HepG2 (cell line): ENCODE data around the gene UCK2. TPM values are rescaled to one million over a fixed set of nuclear protein-coding genes. Genes with fewer than 3 reads are reported as not detected.

Source experiments
- ATAC-seq: fragments of 200-7000 bp; cut with Tn5 transposase; 3 replicates; pipeline ENCODE4 v1.9.1; 2020; ENCODE audit warnings: mild to moderate bottlenecking, moderate library complexity
- BruUV-seq: library from RNA; stranded (reverse); fragments of 400-500 nt; replicated peaks from 2 replicates; lab custom pipeline; 2021; lab: Mats Ljungman, UMichigan
- CTCF ChIA-PET: fragments of 300-600 bp; formaldehyde crosslinking; extraction: SDS; loops from one replicate; lab custom pipeline; 2021; ENCODE audit warnings: low total read pairs, inconsistent platforms, low intra/inter-chr PET ratio; lab: Yijun Ruan, JAX
- POLR2A ChIA-PET: fragments of 350-600 bp; sonication (Branson Sonifier 250); formaldehyde crosslinking; loops from one replicate; lab custom pipeline; 2020; ENCODE audit warnings: antibody characterized with exemption, inconsistent platforms; lab: Yijun Ruan, JAX
- DNase-seq: peaks from one replicate; pipeline ENCODE4 v3.0.0-alpha.2; 2015; ENCODE audit warnings: low spot score
- FAIRE-seq: peaks from 3 replicates; lab custom pipeline; 2011; peaks lifted over from hg19 to GRCh38; lab: Jason Lieb, UNC
- H2AFZ ChIP-seq: one replicate; pipeline ENCODE4 v1.6.1; 2011; ENCODE audit warnings: low read length, inconsistent platforms
- H3K27ac ChIP-seq: fragments of 300-600 bp; 3 replicates; pipeline ENCODE4 v1.8.0; 2011; ENCODE audit warnings: mixed run types, mild to moderate bottlenecking, mixed read lengths, low read length, inconsistent platforms; ENCODE audit not compliant: insufficient read depth; ENCODE audit errors: extremely low read length
- H3K27me3 ChIP-seq, 2 experiments: fragments of 200-600 bp in 1 of 2; 2 replicates in 1 of 2; 3 replicates in 1 of 2; pipeline versions ENCODE4 v1.6.0 to v1.8.0; 2011; ENCODE audit warnings: low read length in 2 of 2, mild to moderate bottlenecking in 2 of 2, moderate library complexity in 2 of 2, inconsistent platforms in 1 of 2; ENCODE audit not compliant: insufficient read depth in 2 of 2, control insufficient read depth in 1 of 2
- H3K36me3 ChIP-seq, 2 experiments: fragments of 200-600 bp in 1 of 2; replicated peaks in 1 of 2; 2 replicates in 1 of 2; 3 replicates in 1 of 2; pipeline versions ENCODE4 v1.5.1 to v1.8.0; 2011; ENCODE audit warnings: low read length in 2 of 2, inconsistent platforms in 1 of 2; ENCODE audit not compliant: insufficient read depth in 2 of 2, control insufficient read depth in 1 of 2
- H3K4me1 ChIP-seq: 2 replicates; pipeline ENCODE4 v1.5.1; 2012; ENCODE audit warnings: low read length, inconsistent platforms; ENCODE audit not compliant: insufficient read depth
- H3K4me2 ChIP-seq: 2 replicates; pipeline ENCODE4 v1.6.0; 2011; ENCODE audit warnings: low read depth, low read length, inconsistent platforms
- H3K4me3 ChIP-seq, 3 experiments: fragments of 200-600 bp in 1 of 3; sonication (generic), shearing (Covaris generic) in 1 of 3; replicated peaks in 1 of 3; 2 replicates each; pipeline ENCODE4 v1.5.1; 2011 to 2016; ENCODE audit warnings: low read length in 3 of 3, inconsistent platforms in 2 of 3, low read depth in 2 of 3, mild to moderate bottlenecking in 2 of 3, control low read depth in 1 of 3, mixed read lengths in 1 of 3; ENCODE audit not compliant: insufficient read depth in 1 of 3
- H3K79me2 ChIP-seq: one replicate; pipeline ENCODE4 v1.6.1; 2011; ENCODE audit warnings: low read length, inconsistent platforms; ENCODE audit not compliant: insufficient read depth
- H3K9ac ChIP-seq: 2 replicates; pipeline ENCODE4 v1.6.0; 2011; ENCODE audit warnings: mild to moderate bottlenecking, low read depth, low read length, inconsistent platforms; ENCODE audit not compliant: insufficient read depth
- H3K9me3 ChIP-seq: 2 replicates; pipeline ENCODE4 v1.5.1; 2012; ENCODE audit warnings: mild to moderate bottlenecking, low read length
- H4K20me1 ChIP-seq: 2 replicates; pipeline ENCODE4 v1.6.0; 2011; ENCODE audit warnings: inconsistent platforms, mild to moderate bottlenecking, low read length, moderate library complexity; ENCODE audit not compliant: insufficient read depth
- BHLHE40 ChIP-seq: IDR thresholded peaks from 2 replicates; pipeline ENCODE4 v1.6.1; 2011; ENCODE audit warnings: low read length, improper control_type of control experiment
- KLF13 ChIP-seq: sonication (generic); formaldehyde crosslinking; IDR thresholded peaks from 2 replicates; pipeline ENCODE4 v1.4.0; 2020; ENCODE audit warnings: mild to moderate bottlenecking, missing genetic modification reagents
- SOX5 ChIP-seq: IDR thresholded peaks from 2 replicates; pipeline ENCODE4 v1.6.1; 2016; ENCODE audit warnings: borderline replicate concordance
- SP5 ChIP-seq: IDR thresholded peaks from 2 replicates; pipeline ENCODE4 v1.6.1; 2016; ENCODE audit warnings: low read depth, borderline replicate concordance
- STAT5B ChIP-seq: sonication (generic); formaldehyde crosslinking; IDR thresholded peaks from 2 replicates; pipeline ENCODE4 v1.4.0; 2020; ENCODE audit warnings: missing genetic modification reagents
- XRCC5 ChIP-seq: fragments of 200-400 bp; formaldehyde crosslinking; optimal IDR thresholded peaks from 2 replicates; pipeline ENCODE3; 2017; ENCODE audit warnings: mild to moderate bottlenecking, low read length
- ZFP90 ChIP-seq: sonication (generic); formaldehyde crosslinking; IDR thresholded peaks from 2 replicates; pipeline ENCODE4 v1.8.0; 2022; ENCODE audit warnings: missing genetic modification reagents, mild to moderate bottlenecking, inconsistent platforms, borderline replicate concordance
- ZFX ChIP-seq: sonication (generic); formaldehyde crosslinking; IDR thresholded peaks from 2 replicates; pipeline ENCODE4 v1.4.0; 2020; ENCODE audit warnings: mild to moderate bottlenecking, low read depth, missing genetic modification reagents, moderate library complexity
- ZNF777 ChIP-seq: sonication (generic); formaldehyde crosslinking; IDR thresholded peaks from 2 replicates; pipeline ENCODE4 v1.4.0; 2020; ENCODE audit warnings: missing genetic modification reagents
- ZSCAN12 ChIP-seq: sonication (generic); formaldehyde crosslinking; IDR thresholded peaks from 2 replicates; pipeline ENCODE4 v1.9.0; 2021; ENCODE audit warnings: mild to moderate bottlenecking, missing genetic modification reagents
- WGBS: methylation state at CpG from one replicate; pipeline ENCODE4 v1.1.6; 2017; ENCODE audit warnings: low lambda C conversion rate; 5-methylcytosine and 5-hydroxymethylcytosine counted together
- in situ Hi-C: cut with HindIII; loops from 2 replicates; pipeline ENCODE4 v1.10.0; 2017; ENCODE audit warnings: low pct_unique_long_range_greater_than_20kb; ENCODE audit not compliant: extremely low pct_ligation_motif_present
- intact Hi-C: fragments of 100-400 bp; cut with micrococcal nuclease; formaldehyde crosslinking; loops from one replicate; pipeline ENCODE4 v1.10.0; 2022; ENCODE audit not compliant: unreplicated experiment
- polyA plus RNA-seq, 8 experiments: library from polyadenylated mRNA; depleted of rRNA in 3 of 8; stranded (reverse) in 7 of 8; unstranded in 1 of 8; fragments of >200 nt; fragmentation: Illumina TruSeq in 4 of 8; extraction: Trizol in 4 of 8; gene quantifications; 2 replicates each; pipeline versions ENCODE4 v1.2.1 to v1.2.3, GENCODE V29; 2011 to 2016; ENCODE audit warnings: low read depth in 4 of 8, missing spikeins in 1 of 8, mixed read lengths in 1 of 8; ENCODE audit not compliant: insufficient read depth in 1 of 8
- total RNA-seq, 5 experiments: library from RNA; depleted of rRNA; stranded (reverse); fragments of >200 nt; fragmentation: Illumina TruSeq; extraction: Trizol; gene quantifications; 2 replicates each; pipeline ENCODE4 v1.2.3, GENCODE V29; 2016; ENCODE audit warnings: low read depth in 1 of 5
- TF ChIP-seq, protein P1 (sequence below): sonication (generic); formaldehyde crosslinking; IDR thresholded peaks from 2 replicates; pipeline ENCODE4 v1.4.0; 2020; ENCODE audit warnings: missing genetic modification reagents
- TF ChIP-seq, protein P2 (sequence below): sonication (generic); formaldehyde crosslinking; IDR thresholded peaks from 2 replicates; pipeline ENCODE4 v1.5.1; 2020; ENCODE audit warnings: missing genetic modification reagents, mild to moderate bottlenecking, borderline replicate concordance
- TF ChIP-seq, protein P3 (sequence below), 2 experiments: sonication (generic) in 1 of 2; formaldehyde crosslinking in 1 of 2; IDR thresholded peaks; 2 replicates each; pipeline versions ENCODE4 v1.4.0 to v1.6.1; 2018 to 2020; ENCODE audit warnings: missing genetic modification reagents in 2 of 2, borderline replicate concordance in 1 of 2, low read depth in 1 of 2, mild to moderate bottlenecking in 1 of 2, missing biosample characterization in 1 of 2
- TF ChIP-seq, protein P4 (sequence below): sonication (generic); formaldehyde crosslinking; IDR thresholded peaks from 2 replicates; pipeline ENCODE4 v1.9.0; 2021; ENCODE audit warnings: missing genetic modification reagents, borderline replicate concordance
- TF ChIP-seq, protein P5 (sequence below): sonication (generic); formaldehyde crosslinking; IDR thresholded peaks from 2 replicates; pipeline ENCODE4 v1.5.0; 2020; ENCODE audit warnings: missing genetic modification reagents, mild to moderate bottlenecking, borderline replicate concordance

UCK2 gene
- total and polyA plus RNA-seq, 2 of the 13 experiments (the other 11 are each of a cell fraction or from before 2014, with no cell fraction given): 64.3 to 78.0 TPM

DNA sequence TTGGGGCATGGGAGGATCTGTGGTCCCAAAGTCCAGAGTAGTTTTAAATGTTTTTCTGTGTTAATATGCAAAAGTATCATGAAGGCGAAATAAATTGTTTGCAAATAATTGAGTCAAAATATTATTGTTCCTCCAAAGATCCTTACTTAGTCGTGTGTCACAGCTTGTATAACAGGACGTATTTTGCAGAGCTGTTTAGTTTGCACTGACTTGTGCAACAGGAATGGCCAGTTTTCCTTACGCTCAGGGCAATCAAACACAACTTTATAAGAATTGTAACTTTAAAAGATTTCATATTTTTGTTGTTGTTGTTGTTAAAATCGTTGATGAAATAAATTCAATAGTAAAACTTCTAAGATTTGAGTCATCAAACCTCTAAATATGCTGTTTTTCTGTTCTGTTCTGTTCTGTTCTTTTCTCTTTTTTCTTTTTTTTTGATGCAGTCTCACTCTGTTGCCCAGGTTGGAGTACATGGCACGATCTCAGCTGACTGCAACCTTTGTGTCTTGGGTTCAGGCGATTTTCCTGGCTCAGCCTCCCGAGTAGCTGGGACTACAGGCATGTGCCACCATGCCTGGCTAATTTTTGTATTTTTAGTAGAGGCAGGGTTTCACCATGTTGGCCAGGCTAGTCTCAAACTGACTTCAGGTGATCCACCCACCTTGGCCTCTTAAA lies 60.6 kb downstream of the UCK2 start:
- peaks cover 63% of the 10 kb centered on the region for H3K79me2 ChIP-seq
- no peaks in the 10 kb centered on the region for H3K27me3 ChIP-seq
- no peak overlapping the region for H2AFZ ChIP-seq
- H3K27ac ChIP-seq: no peak overlapping the region
- ATAC-seq (no peak), DNase-seq (no peak), FAIRE-seq (no peak)
- TF ChIP-seq, protein P1, sequence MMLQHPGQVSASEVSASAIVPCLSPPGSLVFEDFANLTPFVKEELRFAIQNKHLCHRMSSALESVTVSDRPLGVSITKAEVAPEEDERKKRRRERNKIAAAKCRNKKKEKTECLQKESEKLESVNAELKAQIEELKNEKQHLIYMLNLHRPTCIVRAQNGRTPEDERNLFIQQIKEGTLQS (CRISPR knock-in tag): no peak
- TF ChIP-seq KLF13: no peak
- no peak for TF ChIP-seq ZNF777 (CRISPR knock-in tag)
- TF ChIP-seq ZFX: no peak
- TF ChIP-seq STAT5B: no peak
- TF ChIP-seq SP5 (CRISPR knock-in tag): no peak
- TF ChIP-seq XRCC5: no peak
- TF ChIP-seq ZFP90 (CRISPR knock-in tag): no peak
- TF ChIP-seq ZSCAN12: no peak
- TF ChIP-seq, protein P2, sequence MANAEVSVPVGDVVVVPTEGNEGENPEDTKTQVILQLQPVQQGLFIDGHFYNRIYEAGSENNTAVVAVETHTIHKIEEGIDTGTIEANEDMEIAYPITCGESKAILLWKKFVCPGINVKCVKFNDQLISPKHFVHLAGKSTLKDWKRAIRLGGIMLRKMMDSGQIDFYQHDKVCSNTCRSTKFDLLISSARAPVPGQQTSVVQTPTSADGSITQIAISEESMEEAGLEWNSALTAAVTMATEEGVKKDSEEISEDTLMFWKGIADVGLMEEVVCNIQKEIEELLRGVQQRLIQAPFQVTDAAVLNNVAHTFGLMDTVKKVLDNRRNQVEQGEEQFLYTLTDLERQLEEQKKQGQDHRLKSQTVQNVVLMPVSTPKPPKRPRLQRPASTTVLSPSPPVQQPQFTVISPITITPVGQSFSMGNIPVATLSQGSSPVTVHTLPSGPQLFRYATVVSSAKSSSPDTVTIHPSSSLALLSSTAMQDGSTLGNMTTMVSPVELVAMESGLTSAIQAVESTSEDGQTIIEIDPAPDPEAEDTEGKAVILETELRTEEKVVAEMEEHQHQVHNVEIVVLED (CRISPR knock-in tag): no peak
- no peak for TF ChIP-seq BHLHE40
- TF ChIP-seq, protein P3, sequence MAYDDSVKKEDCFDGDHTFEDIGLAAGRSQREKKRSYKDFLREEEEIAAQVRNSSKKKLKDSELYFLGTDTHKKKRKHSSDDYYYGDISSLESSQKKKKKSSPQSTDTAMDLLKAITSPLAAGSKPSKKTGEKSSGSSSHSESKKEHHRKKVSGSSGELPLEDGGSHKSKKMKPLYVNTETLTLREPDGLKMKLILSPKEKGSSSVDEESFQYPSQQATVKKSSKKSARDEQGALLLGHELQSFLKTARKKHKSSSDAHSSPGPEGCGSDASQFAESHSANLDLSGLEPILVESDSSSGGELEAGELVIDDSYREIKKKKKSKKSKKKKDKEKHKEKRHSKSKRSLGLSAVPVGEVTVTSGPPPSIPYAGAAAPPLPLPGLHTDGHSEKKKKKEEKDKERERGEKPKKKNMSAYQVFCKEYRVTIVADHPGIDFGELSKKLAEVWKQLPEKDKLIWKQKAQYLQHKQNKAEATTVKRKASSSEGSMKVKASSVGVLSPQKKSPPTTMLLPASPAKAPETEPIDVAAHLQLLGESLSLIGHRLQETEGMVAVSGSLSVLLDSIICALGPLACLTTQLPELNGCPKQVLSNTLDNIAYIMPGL (CRISPR knock-in tag; IDR thresholded peaks at IDR 0.05; ENCODE audit: borderline replicate concordance in 1 of 2, low read depth in 1 of 2): no peak
- TF ChIP-seq, protein P4, sequence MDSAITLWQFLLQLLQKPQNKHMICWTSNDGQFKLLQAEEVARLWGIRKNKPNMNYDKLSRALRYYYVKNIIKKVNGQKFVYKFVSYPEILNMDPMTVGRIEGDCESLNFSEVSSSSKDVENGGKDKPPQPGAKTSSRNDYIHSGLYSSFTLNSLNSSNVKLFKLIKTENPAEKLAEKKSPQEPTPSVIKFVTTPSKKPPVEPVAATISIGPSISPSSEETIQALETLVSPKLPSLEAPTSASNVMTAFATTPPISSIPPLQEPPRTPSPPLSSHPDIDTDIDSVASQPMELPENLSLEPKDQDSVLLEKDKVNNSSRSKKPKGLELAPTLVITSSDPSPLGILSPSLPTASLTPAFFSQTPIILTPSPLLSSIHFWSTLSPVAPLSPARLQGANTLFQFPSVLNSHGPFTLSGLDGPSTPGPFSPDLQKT (CRISPR knock-in tag): no peak
- TF ChIP-seq, protein P5, sequence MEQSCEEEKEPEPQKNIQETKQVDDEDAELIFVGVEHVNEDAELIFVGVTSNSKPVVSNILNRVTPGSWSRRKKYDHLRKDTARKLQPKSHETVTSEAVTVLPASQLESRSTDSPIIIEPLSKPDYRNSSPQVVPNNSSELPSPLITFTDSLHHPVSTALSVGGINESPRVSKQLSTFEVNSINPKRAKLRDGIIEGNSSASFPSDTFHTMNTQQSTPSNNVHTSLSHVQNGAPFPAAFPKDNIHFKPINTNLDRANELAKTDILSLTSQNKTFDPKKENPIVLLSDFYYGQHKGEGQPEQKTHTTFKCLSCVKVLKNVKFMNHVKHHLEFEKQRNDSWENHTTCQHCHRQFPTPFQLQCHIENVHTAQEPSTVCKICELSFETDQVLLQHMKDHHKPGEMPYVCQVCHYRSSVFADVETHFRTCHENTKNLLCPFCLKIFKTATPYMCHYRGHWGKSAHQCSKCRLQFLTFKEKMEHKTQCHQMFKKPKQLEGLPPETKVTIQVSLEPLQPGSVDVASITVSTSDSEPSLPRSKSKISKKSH: no peak
- TF ChIP-seq SOX5 (CRISPR knock-in tag): no peak
- H3K9ac ChIP-seq: no peak overlapping the region
- no peaks in the 10 kb centered on the region for H3K9me3 ChIP-seq
- ChIA-PET CTCF (no interaction called here), POLR2A (no interaction called here)
- WGBS: 88% methylated on average over 8 of the region's 8 CpGs
- H3K4me1 ChIP-seq: peaks cover 54% of the 10 kb centered on the region
- H3K4me3 ChIP-seq: no peak overlapping the region
- in situ Hi-C loops (no loop called here), intact Hi-C loops (no loop called here)
- no TSS peak for BruUV-seq
- H3K4me2 ChIP-seq: no peak overlapping the region
- peaks cover 21 to 31% of the 10 kb centered on the region in 2 experiments for H3K36me3 ChIP-seq
- H4K20me1 ChIP-seq: no peaks in the 10 kb centered on the region; the same call in 1 of the 2 replicates
